Femur (tissue), 1 donor: ENCODE measurements around the gene COCH.
"Not testable (repeated sequence)": the region's sequence is repeated elsewhere in the genome, so short reads cannot be mapped to it uniquely, and the experiment has no call there.

Experiments
- DNase-seq: peaks from one replicate; pipeline ENCODE4 v3.0.0-alpha.2; 2017

Gene COCH

DNA sequence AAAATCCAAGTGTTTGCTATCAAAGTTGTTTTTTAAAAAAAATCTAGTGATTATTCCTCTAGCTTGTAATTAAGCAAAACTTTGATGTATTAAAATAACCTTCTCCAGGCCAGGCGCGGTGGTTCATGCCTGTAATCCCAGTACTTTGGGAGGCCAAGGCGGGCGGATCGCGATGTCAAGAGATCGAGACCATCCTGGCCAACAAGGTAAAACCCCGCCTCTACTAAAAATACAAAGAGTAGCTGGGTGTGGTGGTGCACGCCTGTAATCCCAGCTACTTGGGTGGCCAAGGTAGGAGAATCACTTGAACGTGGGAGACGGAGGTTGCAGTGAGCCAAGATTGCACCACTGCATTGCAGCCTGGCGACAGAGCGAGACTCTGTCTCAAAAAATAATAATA, 59.6 kb downstream of the COCH start:
- not testable (repeated sequence) for DNase-seq

DNA sequence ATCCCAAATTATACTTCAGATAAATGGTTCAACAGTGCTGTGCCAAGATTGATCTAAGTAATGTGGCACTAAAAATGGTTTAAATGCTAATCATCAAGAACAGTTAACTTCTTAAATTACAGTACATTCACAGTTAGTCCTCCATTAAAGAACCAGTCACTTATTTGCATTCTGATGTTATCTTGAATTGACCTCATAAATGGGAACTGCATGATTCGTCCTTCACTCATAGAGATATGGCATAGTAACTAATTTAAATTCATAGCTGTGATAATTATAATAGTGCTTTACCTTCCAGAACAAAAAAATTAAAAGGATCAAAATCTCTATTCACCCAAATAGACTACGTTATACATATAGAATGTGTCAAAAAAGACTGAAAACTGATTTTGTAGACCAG, 61.1 kb downstream of the COCH start:
- DNase-seq: no peak

DNA sequence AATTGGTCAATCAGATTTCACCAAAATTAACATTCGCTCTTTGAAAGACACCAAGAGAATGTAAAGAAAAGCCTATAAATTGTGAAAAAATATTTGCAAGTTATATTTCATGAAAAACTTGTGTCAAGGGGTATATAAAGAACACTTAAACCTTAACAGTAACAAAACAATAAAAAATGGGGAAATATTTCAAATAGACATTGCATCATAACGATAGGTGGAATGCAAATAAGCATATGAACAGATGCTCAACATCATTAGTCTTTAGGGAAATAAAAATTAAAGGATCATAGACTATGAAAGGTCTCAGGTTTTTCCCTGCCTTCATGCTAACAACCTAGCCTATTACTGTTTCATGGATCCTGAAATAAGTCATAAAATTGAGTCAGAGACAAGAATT, 64.3 kb downstream of the COCH start:
- no peak for DNase-seq
